ENCODE results near the gene THEMIS.
A peak's percentile ranks its signal among the peaks of the same experiment; 100 is the strongest.
"Not testable (repeated sequence)": the region's sequence is repeated elsewhere in the genome, so short reads cannot be mapped to it uniquely, and the experiment has no call there.

The THEMIS gene

DNA sequence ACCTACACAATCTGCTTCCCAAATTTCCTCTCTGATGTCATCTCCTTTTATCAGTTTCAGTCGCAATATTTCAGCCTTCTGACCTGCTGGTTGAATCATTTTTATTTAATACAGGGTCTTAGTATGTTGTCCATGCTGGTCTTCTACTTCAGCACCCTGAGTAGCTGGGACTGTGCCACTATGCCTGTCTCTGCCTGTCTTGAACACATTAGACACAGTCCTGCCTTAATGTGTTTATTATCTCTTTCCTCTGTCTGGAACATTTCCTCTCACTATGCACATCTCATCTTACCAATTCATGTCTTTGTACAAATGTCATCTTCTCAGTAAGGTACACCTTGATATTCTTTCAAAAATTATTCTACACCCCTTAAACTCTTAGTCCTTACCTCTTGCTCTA lies 106.5 kb downstream of the THEMIS start:
- no peak for DNase-seq (ENCODE audit: low spot score)

DNA sequence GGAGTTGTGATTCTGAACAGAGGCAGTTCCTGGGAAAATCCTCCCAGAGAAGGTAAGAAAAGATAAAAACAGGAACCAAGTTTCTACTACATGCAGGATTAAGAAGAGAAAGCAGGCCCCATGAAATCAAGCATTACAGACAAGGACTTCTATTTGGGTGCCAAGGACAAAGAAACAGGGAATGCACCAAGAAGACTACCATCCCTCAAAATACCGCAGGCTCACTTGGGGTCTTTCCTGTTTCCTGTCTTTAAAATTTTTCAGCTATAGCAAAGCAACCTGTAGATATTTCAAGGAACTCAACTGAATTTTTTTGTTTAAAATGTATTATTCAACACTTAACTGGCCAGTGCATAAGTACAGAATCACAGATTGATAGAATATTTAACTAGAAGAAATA lies 107.5 kb downstream of the THEMIS start:
- no peak for DNase-seq (ENCODE audit: low spot score)

DNA sequence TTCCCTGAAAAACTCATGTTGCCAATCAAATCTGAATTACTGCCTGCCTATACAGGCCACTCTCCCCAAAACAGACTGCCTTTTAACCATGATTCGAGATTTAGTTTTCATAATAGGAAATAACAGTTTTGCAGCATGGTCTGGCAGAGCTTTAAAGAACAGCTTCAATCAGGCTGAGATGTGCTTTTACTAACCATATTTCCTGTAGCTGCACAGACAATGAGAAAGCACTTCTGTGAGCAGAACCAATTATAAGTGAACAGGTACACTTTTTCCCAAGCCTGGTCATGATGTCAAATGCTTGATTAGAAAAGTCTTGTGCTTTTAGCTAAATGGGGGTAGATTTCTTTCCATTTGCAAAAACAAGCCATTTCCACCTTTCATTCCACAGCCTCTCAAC lies 108.2 kb downstream of the THEMIS start:
- DNase-seq (ENCODE audit: low spot score): no peak

DNA sequence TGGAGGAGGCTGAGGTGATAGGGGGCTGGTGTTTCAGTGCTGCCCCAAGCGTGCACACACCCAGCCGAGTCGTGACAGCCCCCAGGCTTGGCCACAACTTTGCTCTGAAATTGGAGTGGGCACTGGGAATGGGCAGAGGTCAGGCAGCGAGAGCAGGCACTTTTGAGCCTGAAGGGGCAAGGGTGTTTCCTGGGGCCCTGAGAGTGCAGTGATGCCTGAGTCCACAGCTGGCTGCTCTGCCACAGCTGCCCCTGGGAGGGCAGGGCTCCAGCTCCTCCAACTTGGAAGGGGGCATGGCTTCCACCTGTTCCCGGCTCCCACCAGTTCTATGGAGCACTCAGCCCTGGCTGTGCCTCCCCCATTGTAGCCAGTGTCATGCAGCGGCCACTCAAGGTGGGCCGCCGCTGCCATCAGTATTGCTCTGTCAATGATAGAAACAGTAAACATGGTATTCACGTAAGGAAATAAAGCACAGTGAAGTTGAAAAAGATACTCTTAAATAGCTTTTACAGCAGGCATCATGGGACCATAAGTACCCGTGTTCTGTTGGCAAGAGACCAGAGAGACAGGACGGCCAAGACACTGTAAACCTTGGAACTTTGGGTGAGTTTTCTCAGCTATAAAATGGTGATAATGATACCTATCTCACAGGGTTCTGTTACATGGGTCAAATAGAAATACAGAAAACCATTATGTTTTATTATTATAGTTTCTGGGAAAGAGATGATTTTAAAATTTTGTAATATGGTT lies 108.9 kb downstream of the THEMIS start:
- DNase-seq (ENCODE audit: low spot score): no peak

DNA sequence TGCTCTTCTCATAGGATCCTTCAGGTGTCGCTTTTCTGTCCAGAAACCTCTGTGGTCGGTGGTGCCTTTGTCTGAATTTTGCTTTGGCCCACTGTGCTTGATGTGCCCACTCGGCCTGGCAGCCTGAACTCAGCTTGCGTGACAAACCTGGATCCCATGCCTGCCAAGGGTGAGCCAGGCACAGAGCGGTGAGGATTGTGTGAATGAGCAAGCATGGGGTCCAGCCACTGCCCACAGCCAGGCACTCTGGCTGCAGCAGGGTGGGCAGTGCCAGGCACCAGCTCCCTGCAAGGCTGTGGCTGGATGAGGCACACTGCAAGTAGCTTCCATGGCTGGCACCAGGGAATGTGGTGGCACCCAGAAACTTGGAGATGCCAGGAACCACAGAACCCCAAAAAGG lies 110.3 kb downstream of the THEMIS start:
- no peak for DNase-seq (ENCODE audit: low spot score)

DNA sequence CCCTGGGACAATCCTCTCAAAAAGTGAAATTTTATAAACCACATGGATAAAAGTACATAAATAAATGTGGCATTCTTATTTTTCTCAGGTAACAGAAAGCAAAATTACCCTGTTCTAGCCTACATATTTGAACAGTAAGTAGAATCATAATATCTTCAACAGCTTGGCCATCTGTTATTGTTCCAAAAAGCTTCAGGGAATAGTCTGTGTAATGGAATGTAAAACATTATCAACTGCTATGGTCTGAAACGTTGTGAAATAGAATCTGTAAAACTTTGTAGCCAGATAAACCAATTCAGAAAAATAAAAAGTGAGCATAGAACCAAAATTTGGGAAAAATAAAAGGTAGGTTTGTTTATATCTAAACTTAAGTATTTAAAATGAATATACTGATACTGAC lies 114.7 kb downstream of the THEMIS start:
- peak; percentile 41 for DNase-seq (ENCODE audit: low spot score)

DNA sequence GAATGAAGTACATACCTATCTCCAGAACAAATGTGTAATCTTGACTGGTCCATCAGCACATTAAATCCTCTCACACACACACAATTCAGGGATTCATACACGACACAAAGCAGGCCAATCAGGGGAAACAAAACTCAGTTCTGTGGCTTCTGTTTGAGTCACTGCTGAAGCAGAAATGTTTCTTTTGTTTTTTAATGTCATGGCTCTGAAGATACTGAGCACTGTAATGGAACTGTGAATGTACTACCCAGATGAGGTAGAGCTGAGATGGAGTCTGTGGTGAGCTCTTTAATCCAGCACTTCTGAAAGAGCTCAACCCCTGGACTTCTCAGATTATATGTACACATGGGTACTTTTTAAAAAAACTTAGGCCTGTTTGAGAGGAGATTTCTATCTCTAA lies 116.4 kb downstream of the THEMIS start:
- DNase-seq (ENCODE audit: low spot score): no peak

DNA sequence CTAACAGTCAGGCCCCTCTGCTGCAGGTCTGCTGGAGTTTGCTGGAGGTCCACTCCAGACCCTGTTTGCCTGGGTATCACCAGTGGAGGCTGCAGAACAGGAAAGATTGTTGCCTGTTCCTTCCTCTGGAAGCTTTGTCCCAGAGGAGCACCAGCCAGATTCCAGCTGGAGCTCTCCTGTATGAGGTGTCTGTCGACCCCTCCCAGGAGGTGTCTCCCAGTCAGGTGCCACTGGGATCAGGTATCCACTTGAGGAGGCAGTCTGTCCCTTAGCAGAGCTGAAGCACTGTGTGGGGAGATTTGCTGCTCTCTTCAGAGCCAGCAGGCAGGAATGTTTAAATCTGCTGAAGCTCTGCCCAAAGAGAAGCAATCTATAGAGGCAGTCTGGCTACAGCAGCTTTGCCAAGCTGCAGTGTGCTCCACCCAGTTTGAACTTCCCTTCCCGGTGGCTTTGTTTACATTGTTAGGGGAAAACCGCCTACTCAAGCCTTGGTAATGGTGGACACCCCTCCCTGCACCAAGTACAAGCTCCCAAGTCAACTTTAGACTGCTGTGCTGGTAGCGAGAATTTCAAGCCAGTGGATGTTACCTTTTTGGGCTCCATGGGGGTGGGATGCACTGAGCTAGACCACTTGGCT lies 119.1 kb downstream of the THEMIS start:
- DNase-seq (ENCODE audit: low spot score): not testable (repeated sequence)

DNA sequence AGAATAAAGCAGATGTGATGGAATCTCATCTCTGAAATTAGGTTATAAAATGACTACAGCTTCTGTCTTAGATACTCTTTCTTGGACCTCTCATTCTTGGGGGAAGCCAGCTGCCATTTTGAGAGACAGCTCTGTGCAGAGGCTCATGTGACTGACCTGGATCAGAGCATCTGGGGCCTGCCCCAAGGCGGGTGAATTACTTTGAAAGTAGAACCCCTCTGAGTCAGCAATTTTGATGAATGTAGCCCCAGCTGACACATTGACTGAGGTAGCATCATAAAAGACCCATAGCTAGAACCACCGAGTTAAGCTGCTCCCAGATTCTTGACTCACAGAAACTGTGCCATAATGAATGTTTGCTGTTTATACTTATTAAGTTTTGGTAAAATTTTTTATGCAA lies 124.5 kb downstream of the THEMIS start:
- DNase-seq (ENCODE audit: low spot score): no peak

DNA sequence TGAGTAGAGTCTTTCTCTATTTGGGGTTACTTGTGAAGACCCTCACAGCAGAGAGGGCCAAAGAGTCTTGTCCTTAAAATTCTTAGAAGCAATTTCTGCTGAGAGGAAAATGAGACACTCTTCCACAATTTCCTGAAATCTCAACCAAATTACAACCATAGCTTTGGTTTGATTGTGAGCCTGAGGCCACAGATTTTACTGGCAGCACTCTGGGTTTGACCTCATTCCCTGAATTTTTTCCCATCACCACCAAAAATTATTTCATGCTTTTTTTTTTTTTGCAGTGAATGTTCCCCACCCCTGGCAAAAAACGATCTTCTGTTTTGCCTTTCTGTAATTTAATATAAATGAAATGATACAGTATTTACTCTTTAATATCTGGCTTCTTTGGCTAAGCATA lies 125.5 kb downstream of the THEMIS start:
- peak; percentile 43 for DNase-seq (ENCODE audit: low spot score)

DNA sequence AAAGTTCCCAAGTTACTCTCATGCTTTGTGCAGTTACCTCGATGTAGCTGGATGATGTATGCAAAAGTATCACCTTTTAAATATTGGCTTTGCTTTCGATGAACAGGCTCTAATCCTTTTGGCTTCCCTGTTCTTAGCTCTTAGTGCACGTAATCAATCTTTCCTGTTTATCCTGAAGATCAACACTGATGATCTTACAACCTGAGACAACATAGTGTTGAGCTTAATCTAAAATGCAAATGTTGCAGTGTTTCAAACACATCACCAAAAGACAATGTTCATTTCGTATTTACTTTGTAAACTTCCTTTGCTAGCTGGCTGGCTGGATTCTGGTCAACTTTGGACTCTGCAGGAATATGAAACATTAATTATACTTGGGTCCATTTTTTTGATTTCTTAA lies 132.1 kb downstream of the THEMIS start:
- DNase-seq (ENCODE audit: low spot score): no peak

DNA sequence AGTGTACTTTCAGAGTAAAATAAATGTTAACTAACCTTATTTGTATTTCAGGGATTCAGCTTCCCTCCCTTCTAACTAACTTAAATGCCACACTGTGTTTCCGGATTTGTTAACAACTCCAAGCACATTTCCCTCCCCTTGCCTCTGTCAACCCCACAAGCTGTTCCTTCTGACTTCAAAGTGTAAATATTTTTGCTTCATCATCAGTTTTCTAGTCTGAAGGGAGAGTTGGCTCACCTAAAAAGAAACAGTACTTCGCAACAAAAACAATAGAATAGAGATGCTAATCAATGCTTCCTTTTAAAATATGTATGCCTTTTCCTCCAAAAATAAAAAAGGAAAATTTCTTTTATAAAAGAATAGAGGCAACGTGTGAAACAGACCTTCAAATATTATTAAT lies 132.6 kb downstream of the THEMIS start:
- DNase-seq (ENCODE audit: low spot score): no peak

DNA sequence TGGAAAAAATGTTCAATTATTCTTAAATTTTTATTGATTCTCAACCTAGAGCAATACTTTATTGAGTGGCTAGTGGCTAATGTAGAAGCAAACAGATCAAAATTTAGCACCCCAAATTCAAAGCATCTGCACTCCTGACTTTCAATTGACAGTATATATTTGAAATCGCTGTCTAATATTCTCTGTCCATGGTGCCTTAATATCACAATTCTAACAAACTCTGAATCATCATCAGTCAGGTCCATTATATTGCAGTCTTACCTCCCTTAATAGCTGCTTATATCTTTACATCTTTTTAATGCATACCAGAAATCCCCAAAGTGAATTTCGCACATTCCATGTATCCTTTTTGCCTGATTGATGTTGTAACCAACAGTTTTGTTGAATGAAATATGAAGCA lies 134.9 kb downstream of the THEMIS start:
- no peak for DNase-seq (ENCODE audit: low spot score)

DNA sequence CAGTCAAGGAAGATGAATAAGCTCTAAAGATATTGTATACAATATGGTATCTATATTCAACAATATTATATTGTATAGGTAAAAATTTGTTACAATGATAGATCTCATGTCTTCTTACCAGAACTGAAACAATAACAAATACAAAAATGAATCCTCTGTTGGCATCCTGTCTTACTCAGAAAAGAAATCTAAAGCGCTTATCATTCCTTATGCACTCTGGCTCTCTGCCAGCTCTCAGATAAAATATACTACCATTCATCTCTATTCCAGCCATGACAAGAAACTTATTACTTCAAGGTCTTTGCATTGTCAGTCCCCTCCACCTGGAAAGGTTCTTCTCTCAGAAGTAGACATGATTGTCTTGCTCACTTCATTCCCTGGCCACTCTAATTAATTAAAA lies 138.6 kb downstream of the THEMIS start:
- no peak for DNase-seq (ENCODE audit: low spot score)

DNA sequence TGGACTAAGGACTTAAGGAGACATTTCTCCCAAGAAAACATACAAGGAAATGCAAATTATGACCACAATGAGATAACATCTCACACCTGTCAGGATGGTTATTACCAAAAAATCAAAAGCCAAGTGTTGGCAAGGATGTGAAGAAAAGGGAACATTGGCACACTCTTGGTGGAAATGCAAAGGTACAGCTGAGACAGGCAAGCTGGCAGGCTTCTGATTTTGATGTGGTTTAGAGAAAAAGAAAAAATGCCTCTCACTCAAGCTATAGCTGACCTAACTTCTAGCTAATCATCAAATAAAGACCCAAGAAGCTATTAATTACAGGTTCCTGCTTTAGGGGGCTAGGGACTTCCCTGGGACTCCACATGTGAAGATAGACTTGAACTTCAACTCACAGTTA lies 139.8 kb downstream of the THEMIS start:
- DNase-seq (ENCODE audit: low spot score): no peak

DNA sequence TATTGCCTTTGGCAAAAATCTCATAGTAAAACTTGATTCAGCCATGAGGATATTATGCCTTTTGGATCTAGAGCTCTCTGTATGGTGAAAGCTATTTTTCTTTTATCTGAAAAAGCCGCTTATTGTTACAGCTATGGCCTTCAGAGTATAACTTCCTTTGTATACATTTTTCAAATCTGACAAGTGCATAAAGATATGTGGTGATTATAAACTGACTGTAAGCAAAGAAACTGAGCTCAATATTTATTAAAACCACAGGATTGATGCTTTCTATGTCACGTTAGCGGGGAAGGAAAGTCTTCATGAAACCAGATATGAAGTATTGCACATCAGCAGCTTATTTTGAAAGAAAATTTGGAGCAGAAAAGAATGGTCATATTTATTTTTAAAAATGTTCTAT lies 151.8 kb downstream of the THEMIS start:
- DNase-seq (ENCODE audit: low spot score): no peak

DNA sequence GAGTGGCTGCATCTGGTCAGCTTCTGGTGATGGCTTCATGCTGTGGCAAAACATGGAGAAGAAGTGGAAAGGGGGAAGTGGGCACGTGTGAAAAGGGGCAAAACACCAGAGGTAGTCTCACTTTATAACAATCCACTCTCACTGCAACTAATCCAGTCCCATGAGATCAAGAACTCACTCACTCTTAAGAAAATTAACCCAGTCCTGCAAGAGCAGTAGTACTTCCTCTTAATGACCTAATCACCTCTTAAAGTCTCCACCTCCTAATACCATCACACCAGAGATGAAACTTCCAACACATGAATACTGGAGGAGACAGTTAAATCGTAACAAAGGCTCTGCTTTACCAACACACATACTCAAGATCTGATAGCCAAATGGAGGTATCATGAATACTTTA lies 152.6 kb downstream of the THEMIS start:
- DNase-seq (ENCODE audit: low spot score): no peak

DNA sequence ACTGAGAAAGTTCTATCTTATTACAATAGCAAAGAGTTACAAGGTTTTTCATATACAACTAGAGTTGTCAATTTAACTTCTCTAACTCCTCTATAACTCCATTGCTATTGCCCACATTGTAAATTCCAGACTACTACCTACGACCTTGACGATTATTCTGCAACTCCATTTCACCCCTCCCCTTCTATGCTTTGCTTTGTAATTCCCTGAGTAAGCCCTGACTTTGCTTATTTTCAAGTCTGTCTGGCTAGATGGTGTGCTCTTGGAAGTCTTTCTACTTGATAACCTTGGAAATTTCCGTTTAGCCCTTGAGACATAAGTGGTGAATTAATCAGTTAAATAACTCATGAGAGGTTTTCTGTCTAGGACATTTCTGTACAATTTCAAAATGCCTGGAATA lies 162.4 kb downstream of the THEMIS start:
- no peak for DNase-seq (ENCODE audit: low spot score)

DNA sequence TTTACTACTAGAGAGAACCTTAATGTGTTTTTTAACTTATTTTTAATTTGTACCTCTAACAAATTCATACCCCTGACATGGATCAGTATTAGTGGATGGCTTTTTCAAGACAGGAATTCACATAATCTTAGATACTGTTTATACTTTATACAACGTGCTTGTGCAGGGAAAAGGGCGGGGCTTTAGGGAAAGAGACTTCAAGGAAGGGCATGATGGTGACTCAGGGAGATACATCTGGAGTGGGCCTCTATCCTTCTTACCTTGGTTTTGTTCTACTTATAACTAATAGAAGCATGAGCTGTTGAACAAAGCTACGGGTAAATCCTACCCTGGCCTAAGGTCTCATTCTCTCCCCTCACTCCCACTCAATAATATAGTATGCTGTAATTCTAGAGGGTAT lies 163.1 kb downstream of the THEMIS start:
- no peak for DNase-seq (ENCODE audit: low spot score)

DNA sequence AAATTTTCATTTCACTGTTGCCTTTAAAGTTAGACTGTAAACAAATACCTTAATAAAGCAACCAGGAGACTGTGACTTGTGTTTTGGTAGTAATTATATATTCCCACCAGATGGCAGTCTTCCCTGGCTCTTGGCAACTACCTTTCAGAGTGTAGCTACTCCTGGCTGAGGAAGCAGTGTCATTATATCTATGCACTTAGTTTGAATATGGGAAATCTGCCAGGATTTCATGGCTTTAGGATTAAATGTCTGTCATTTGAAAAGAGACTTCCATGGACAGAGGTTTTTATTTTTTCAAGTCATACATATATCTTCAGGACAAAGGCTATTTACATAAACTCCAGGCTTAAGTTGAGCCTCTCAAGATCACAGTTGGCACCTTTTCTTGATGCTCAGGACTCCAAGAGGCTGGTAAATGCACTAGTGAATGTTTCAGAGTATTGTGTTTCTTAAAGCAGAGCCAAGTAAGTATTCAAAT lies 163.8 kb downstream of the THEMIS start:
- DNase-seq (ENCODE audit: low spot score): peak; percentile 64

DNA sequence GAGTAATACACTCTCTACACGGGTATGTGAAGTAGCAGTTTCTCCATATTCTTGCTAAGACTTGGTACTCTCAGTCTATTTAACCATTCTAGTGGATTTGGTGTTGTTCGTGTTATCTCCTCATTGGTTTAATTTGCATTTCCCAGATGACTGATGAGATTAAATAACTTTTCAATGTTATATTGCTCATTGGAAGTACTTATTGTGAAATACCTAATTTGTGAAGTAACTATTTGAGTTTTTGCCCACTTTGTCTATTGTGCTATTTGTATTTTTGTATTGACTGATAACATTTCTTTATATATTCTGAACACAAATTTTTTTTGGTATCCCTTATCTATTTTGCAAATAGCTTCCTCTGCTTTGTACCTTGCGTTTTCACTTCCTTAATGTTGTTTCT lies 167.9 kb downstream of the THEMIS start:
- no peak for DNase-seq (ENCODE audit: low spot score)

DNA sequence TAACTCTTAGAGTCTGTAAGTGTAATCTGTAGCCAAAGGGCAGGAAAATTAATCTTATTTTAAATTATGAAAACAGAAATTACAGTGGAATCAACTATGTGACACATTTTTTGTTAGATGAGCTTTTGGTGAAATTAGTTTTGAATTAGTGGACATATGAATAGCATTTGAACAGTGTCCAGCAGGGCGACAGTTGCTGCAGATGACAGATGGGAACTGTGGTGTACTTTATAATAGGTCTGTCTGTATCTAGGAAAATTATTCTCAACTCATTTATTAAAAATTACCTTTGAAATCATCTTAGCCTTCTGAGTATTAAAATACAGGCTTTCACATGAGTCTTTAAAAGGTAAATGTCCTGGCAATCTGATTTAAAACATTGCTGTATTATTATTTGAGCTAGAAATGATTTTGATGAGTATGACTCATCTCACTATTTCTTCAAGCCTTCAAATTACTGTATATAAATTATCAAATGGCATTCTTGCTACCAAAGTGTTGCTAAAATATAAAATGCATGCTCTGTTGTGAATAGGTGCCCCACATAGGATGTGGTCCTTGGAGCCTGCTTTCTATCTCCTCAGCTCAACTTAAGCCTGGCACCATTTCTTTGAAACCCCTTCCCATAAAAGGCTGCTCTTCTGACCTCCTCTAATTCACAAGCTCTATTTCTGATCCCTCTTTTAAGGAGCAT lies 173.5 kb downstream of the THEMIS start:
- DNase-seq (ENCODE audit: low spot score): no peak

DNA sequence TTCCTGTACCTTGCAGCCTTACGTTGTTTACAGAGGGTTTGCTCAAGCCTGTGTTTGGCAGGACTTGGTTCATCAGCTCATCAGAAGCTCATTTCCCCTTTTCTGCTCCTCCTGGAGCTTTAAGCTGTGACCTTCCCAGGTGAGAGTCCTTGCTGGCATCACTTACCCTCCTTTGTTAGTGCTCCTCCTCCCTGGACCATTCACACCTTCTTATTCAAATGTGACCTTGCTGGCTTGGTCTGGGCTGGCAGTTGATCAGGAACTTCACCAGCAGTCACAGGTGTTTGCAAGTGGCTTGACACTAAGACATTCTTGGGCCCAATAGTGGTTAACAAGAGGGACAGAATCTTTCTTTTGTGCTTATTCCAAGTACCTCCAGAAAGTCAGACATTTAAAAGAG lies 175.0 kb downstream of the THEMIS start:
- DNase-seq (ENCODE audit: low spot score): no peak

All from GM03348 (cell line).